GM12891 (cell line): ENCODE measurements around the gene DNAH10.
"Not testable (repeated sequence)": the region's sequence is repeated elsewhere in the genome, so short reads cannot be mapped to it uniquely, and the experiment has no call there.

ENCODE experiments used
- DNase-seq: peaks from one replicate; pipeline ENCODE4 v3.0.0; 2011; ENCODE audit warnings: low spot score; ENCODE audit not compliant: insufficient read length
- FAIRE-seq: peaks from 2 replicates; lab custom pipeline; 2011; peaks lifted over from hg19 to GRCh38; lab: Jason Lieb, UNC
- PAX5 ChIP-seq: IDR thresholded peaks from 2 replicates; pipeline ENCODE4 v1.6.1; 2011; ENCODE audit warnings: low read length, moderate library complexity, mild to moderate bottlenecking; ENCODE audit not compliant: insufficient read depth, severe bottlenecking
- POLR2A ChIP-seq: IDR thresholded peaks from 2 replicates; pipeline ENCODE4 v1.6.1; 2011; ENCODE audit warnings: low read depth, low read length, control low read depth
- POLR2AphosphoS5 ChIP-seq: IDR thresholded peaks from 2 replicates; pipeline ENCODE4 v1.6.1; 2011; ENCODE audit warnings: low read depth, low read length, control low read depth
- POU2F2 ChIP-seq: IDR thresholded peaks from 2 replicates; pipeline ENCODE4 v1.6.1; 2011; ENCODE audit warnings: low read depth, mild to moderate bottlenecking, control low read depth, low read length, moderate library complexity
- SPI1 ChIP-seq: IDR thresholded peaks from 2 replicates; pipeline ENCODE4 v1.6.1; 2011; ENCODE audit warnings: low read depth, low read length, control low read depth
- TAF1 ChIP-seq: IDR thresholded peaks from 2 replicates; pipeline ENCODE4 v1.6.1; 2011; ENCODE audit warnings: low read depth, low read length, control low read depth

Gene DNAH10

DNA sequence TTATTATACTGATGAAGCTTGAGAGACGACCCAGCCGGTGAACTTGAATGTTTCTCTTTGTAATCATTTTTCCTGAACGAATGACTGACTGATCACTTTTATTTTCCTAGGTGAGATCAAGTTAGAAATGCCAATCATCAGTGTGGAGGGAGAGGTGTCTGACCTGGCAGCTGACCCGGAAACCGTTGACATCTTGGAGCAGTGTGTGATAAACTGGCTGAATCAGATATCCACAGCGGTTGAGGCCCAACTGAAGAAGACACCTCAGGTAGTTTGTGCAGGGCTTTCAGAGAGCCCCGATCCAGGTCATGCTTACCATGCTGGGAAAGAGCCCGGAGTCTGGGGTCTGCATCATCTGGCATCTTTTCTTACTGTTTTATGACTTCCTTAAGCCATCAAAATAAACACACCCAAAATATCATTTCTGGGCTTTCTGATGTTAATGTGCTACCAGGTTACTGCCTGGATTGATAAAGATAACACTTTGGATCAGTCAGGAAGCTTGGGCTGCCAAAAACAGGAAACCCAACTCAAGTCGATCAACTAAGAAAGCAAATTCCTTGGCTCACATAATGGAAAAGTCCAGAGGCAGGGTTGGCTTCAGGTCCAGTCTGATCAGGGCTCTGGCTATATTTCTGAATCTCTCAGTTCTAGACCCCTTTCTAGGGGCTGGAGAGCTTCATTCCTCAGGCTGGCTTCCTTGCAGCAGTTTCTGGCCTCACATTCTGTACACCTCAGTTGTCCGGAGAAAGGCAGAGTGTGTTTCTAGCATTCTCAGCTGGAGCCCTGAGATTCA, 21.1 kb downstream of the DNAH10 start:
- DNase-seq (no peak), FAIRE-seq (no peak)
- no peak for TF ChIP-seq POLR2AphosphoS5
- no peak for TF ChIP-seq POLR2A
- TF ChIP-seq POU2F2: no peak
- no peak for TF ChIP-seq PAX5
- no peak for TF ChIP-seq SPI1
- TF ChIP-seq TAF1: no peak

DNA sequence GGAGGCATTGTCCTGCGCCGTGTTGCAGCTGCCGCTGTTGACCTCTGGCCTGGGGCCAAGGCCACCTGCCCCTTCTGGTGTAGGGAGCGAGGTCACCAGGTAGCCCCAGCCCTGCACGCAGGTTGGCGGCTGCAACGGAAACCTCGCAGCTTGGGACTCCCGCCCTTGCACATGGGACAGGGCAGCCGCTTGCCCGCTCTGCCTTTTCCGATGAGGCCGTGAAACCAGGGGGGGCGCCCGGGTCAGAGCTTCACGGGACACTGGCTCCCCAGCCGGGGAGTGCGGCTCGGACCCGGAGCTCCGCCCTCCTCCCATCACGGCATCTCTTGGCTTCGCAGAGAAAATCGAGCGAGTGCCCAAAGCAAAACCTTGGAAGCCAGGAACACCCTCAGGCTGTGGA, 25.4 kb downstream of the DNAH10 start:
- DNase-seq (no peak), FAIRE-seq (no peak)

DNA sequence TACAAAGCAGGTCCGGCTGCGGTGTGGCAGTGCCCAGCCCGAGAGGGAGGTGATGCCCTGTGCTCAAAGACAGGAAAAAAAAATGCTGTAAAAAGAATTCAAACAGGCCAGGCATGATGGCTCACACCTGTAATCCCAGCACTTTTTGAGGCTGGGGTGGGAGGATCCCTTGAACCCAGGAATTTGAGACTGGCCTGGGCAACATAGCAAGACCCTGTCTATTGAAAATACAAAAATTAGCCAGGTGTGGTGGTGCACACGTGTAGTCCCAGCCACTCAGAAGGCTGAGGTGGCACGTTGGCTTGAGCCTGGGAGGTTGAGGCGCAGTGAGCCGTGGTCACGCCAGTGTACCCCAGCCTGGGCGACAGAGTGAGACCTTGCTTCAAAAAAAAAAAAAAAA, 26.4 kb downstream of the DNAH10 start:
- FAIRE-seq (no peak), DNase-seq (no peak)
- TF ChIP-seq SPI1 (no peak), POU2F2 (no peak), POLR2A (no peak), POLR2AphosphoS5 (no peak), PAX5 (no peak), TAF1 (no peak)

More for the DNA sequence above, 25.4 kb downstream of the DNAH10 start:
- TF ChIP-seq SPI1 (no peak), PAX5 (no peak), POLR2AphosphoS5 (no peak), POLR2A (no peak), TAF1 (no peak), POU2F2 (no peak)

DNA sequence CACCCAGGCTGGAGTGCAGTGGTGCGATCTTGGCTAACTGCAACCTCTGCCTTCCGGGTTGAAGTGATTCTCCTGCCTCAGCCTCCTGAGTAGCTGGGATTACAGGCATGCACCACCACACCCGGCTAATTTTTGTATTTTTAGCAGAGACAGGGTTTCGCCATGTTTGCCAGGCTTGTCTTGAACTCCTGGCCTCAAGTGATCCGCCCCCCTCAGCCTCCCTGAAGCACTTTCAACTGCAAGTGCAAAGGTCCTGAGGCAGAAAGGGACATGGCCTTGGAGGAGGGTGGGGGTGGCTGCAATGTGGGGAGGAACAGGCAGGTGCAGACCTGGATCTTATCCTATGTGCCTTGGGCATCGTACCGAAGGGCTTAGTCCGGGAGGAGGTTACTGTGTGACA, 27.3 kb downstream of the DNAH10 start:
- DNase-seq, FAIRE-seq: not testable (repeated sequence)

DNA sequence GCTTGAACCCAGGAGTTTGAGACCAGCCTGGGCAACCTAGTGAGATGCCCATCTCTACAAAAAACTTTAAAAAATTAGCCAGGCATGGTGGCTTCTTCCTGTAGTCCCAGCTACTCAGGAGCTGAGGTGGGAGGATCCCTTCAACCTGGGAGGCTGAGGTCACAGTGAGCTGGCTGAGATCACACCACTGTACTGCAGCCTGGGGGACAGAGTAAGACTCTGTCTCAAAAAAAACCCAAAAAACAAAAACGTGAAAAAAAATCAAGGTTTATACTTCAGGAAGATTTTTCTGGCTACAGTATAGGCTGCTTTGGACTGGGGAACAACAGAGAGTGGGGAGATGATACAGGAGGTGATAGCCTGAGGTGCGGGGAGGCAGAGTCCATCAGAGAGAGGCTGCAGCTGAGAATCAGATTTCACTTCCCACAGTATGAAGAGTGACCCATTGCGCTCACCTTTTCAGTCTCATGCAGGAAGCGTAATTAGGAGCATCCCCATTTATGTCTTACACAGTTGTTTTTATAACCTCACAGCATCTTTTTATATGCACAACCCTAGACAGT, 28.9 kb downstream of the DNAH10 start:
- TF ChIP-seq POLR2A (no peak), SPI1 (no peak), TAF1 (no peak), POU2F2 (no peak), PAX5 (no peak), POLR2AphosphoS5 (no peak)
- FAIRE-seq: no peak

DNA sequence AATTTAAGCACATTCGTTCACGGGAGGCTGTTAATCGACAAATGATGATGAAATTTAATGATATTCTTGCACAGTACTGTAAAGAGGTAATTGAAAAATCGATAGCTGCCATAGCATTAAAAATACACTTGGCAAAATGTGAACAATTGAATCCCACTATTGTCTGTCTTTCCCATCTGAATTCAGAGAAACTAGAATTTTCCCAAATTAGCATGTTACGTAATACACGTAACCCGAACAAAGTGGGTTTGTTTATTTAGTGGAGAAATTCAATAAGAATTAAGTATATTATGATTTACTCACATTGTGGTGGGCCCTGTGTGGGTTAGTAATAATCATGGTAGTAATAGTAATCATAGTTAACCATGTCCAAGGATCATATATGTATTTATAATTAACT, 31.9 kb downstream of the DNAH10 start:
- DNase-seq (no peak), FAIRE-seq (no peak)

More for the DNA sequence above, 28.9 kb downstream of the DNAH10 start:
- no peak for DNase-seq

DNA sequence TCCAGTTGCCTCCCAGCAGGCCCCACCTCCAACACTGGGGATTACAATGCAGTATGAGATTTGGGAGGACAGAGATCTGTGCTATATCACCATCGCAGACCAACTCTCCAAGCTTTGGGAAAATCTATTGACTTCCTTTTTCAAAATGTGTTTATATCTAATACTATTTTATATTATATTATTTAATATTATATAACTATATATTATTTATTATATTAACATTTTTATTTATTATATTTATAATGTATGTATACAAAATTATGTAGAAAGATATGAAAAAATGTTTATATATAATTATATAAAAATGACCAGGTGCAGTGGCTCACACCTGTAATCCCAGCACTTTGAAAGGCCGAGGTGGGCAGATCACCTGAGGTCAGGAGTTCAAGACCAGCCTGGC, 36.4 kb downstream of the DNAH10 start:
- DNase-seq (no peak), FAIRE-seq (no peak)
- no peak for TF ChIP-seq PAX5
- no peak for TF ChIP-seq POLR2AphosphoS5
- TF ChIP-seq POU2F2: no peak
- no peak for TF ChIP-seq POLR2A
- TF ChIP-seq SPI1: no peak

More for the DNA sequence above, 31.9 kb downstream of the DNAH10 start:
- TF ChIP-seq SPI1: no peak
- TF ChIP-seq PAX5: no peak
- TF ChIP-seq POLR2AphosphoS5: no peak
- no peak for TF ChIP-seq TAF1
- TF ChIP-seq POLR2A: no peak
- no peak for TF ChIP-seq POU2F2

DNA sequence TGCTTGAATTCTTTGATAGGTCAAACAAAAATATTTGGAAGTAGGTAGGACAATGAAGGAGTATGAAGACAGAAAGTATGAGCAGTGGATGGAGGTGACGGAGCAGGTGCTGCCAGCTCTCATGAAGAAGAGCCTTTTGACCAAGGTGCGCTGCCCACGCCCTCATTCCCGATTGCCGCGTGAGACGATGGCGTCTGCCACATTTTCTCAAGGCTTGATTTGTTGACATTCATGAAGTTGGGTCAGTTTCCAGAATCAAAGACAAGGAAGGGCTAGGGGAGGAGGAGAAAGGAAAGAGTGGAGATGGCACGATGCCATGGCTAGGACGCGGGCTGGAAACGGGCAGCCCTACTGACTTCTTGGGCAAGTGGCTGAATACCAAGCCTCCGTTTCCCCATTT, 37.1 kb downstream of the DNAH10 start:
- no peak for FAIRE-seq
- DNase-seq: no peak
- TF ChIP-seq POLR2AphosphoS5 (no peak), POLR2A (no peak), PAX5 (no peak), POU2F2 (no peak), SPI1 (no peak), TAF1 (no peak)

DNA sequence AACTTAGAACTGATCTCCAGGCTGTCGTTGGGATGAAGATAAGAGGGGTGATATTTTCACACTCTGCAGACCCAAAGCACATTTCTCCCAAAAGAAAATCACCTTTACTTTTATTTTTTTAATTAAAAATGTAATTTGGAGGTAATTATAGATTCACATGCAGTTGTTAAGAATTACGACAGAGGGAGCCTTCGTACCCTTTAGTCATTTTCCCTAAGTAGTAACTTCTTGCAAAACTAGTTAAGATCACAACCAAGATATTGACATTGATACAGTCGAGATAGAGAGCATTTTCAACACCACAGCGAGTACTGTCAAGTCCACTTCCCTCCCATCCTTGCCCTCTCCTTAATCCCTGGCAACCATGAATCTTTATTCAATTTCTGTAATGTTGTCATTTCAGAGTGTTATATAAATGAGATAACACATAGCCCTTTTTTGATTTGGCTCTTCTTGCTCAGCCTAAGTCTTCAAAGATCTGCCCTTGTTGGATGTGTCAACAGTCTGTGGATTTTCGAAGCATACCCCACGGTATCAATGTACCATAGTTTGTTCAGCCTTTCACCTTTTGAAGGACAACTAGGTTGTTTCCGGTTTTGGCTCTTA, 39.6 kb downstream of the DNAH10 start:
- FAIRE-seq (no peak), DNase-seq (no peak)
- no peak for TF ChIP-seq PAX5
- TF ChIP-seq POLR2AphosphoS5: no peak
- no peak for TF ChIP-seq POLR2A
- no peak for TF ChIP-seq POU2F2
- no peak for TF ChIP-seq SPI1
- TF ChIP-seq TAF1: no peak

DNA sequence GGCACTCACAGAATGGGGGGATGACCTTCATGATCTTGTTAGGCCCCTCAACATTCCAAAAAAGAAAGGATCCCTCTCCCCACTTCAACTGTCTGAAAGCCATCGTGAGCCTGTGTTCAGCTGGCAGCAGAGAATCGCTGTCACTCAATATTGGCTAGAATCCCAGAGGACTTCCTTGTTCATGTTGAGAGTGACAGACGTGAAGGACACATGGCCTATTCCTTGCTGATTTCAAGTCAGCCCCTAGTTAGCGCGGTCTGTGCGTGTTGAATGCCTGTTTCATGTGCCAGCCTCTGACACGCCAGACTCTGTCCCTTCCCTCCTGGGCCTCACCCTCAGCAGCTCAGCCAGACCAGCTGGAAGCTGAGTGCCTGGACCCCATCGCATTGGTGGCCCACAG, 43.1 kb downstream of the DNAH10 start:
- FAIRE-seq: no peak
- no peak for DNase-seq
- TF ChIP-seq SPI1 (no peak), POLR2A (no peak), POU2F2 (no peak), TAF1 (no peak), POLR2AphosphoS5 (no peak), PAX5 (no peak)
